GM20431 (cell line): ENCODE results near the gene PSAP.

Experiments used
- in situ Hi-C: fragments of 300-500 bp; cut with MseI, MboI; formaldehyde crosslinking; loops from one replicate; pipeline ENCODE4 v1.15.0; 2020; ENCODE audit warnings: low sequenced_read_pairs; ENCODE audit not compliant: unreplicated experiment

The PSAP gene

GRCh38 chr10:71772832-71773220 lies 78.2 kb downstream of the PSAP start:
- in situ Hi-C loops, result no loop called here

- in situ Hi-C loops, result no loop called here
These were observed 79.0 kb downstream of the PSAP start for GRCh38 chr10:71771821-71772617.

GRCh38 chr10:71771204-71771603 lies 79.8 kb downstream of the PSAP start:
- in situ Hi-C loops, result no loop called here

GRCh38 chr10:71770789-71771188 lies 80.3 kb downstream of the PSAP start:
- in situ Hi-C loops, result no loop called here

GRCh38 chr10:71770255-71770654 lies 80.8 kb downstream of the PSAP start:
- in situ Hi-C loops, result no loop called here

- in situ Hi-C loops, result no loop called here
These were observed 81.7 kb downstream of the PSAP start for GRCh38 chr10:71769279-71769823.

GRCh38 chr10:71767420-71768035 lies 83.5 kb downstream of the PSAP start:
- in situ Hi-C loops, result no loop called here

- in situ Hi-C loops, result no loop called here
These were observed 84.2 kb downstream of the PSAP start for GRCh38 chr10:71766717-71767419.
